ENCODE measurements around the gene FBXL20. TPM values are rescaled to one million over a fixed set of nuclear protein-coding genes. Genes with fewer than 3 reads are reported as not detected.

FBXL20 gene
- total RNA-seq, 1 experiment from 2014 or later = 9.7 TPM

DNA sequence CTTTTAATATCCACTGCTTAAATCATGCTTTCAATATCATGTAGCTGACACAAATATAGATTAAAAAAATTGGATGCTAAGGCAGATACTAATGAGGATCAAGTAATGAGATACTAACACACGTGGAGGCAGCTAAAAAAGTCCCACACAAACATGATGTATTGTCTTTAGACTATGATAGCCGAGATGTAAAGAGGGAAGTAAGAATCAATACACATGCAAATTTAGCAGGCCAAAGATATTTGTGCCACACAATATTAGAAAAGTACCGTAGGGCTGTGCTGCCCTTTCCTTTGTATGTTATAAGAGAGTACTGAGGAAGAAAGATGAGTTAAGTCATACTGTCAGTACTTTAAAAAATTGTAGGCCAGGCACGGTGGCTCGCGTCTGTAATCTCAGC, 124.3 kb downstream of the FBXL20 start:
- peaks cover 17% of the 10 kb centered on the region for H3K4me1 Mint-ChIP-seq
- no peak overlapping the region for H3K4me3 Mint-ChIP-seq
- no peaks in the 10 kb centered on the region for H3K9me3 Mint-ChIP-seq
- DNase-seq (ENCODE audit: low spot score) = no peak
- no peaks in the 10 kb centered on the region for H3K36me3 Mint-ChIP-seq
- ChIA-PET POLR2A (no interaction called here), CTCF (no interaction called here)
- peak overlapping the region; percentile 78 for H3K27ac Mint-ChIP-seq
- no peak for ATAC-seq
- H3K27me3 Mint-ChIP-seq (ENCODE audit: low read depth) = no peaks in the 10 kb centered on the region
- no peak for TF ChIP-seq ZNF317 (CRISPR knock-in tag; IDR thresholded peaks at IDR 0.05; ENCODE audit: borderline replicate concordance, low read depth)
- TF ChIP-seq NFATC4 (CRISPR knock-in tag; IDR thresholded peaks at IDR 0.05) = no peak
- no peak for TF ChIP-seq SP1 (CRISPR knock-in tag; conservative IDR thresholded peaks at IDR 0.05)

DNA sequence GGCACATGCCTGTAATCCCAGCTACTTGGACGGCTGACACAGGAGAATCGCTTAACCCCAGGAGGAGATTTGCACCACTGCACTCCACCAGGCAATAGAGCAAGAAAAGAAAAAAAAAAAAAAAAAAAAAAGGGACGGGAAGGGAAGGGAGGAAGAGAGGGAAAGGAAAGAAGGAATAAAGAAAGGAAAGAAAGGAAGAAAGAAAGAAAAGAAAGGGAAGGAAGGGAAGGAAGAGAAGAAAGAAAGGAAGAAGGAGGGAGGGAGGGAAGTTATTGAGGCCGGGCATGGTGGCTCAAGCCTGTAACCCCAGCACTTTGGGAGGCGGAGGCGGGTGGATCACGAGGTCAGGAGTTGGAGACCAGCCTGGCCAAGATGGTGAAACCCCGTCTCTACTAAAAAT, 125.3 kb downstream of the FBXL20 start:
- peaks cover 10% of the 10 kb centered on the region for H3K4me1 Mint-ChIP-seq
- H3K9me3 Mint-ChIP-seq = no peaks in the 10 kb centered on the region
- ATAC-seq (no peak), DNase-seq (ENCODE audit: low spot score) (no peak)
- H3K36me3 Mint-ChIP-seq = no peaks in the 10 kb centered on the region
- H3K27ac Mint-ChIP-seq = no peak overlapping the region
- CTCF ChIA-PET = no interaction called here
- H3K4me3 Mint-ChIP-seq = no peak overlapping the region
- H3K27me3 Mint-ChIP-seq (ENCODE audit: low read depth) = no peaks in the 10 kb centered on the region
- POLR2A ChIA-PET = interaction anchor here (0.6 kb wide), 1 partner anchor 12 kb away, joined by 4 read pairs; no protein-coding TSS in a partner anchor
- TF ChIP-seq KAT7 (CRISPR knock-in tag; IDR thresholded peaks at IDR 0.05; ENCODE audit: borderline replicate concordance) = no peak
- TF ChIP-seq PRRX2 (CRISPR knock-in tag; IDR thresholded peaks at IDR 0.05) = no peak
- no peak for TF ChIP-seq EMX1 (CRISPR knock-in tag; IDR thresholded peaks at IDR 0.05)
- no peak for TF ChIP-seq TP53 (CRISPR knock-in tag; IDR thresholded peaks at IDR 0.05)
- TF ChIP-seq, protein P1, sequence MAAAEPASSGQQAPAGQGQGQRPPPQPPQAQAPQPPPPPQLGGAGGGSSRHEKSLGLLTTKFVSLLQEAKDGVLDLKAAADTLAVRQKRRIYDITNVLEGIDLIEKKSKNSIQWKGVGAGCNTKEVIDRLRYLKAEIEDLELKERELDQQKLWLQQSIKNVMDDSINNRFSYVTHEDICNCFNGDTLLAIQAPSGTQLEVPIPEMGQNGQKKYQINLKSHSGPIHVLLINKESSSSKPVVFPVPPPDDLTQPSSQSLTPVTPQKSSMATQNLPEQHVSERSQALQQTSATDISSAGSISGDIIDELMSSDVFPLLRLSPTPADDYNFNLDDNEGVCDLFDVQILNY (CRISPR knock-in tag; IDR thresholded peaks at IDR 0.05) = no peak
- TF ChIP-seq, protein P2, sequence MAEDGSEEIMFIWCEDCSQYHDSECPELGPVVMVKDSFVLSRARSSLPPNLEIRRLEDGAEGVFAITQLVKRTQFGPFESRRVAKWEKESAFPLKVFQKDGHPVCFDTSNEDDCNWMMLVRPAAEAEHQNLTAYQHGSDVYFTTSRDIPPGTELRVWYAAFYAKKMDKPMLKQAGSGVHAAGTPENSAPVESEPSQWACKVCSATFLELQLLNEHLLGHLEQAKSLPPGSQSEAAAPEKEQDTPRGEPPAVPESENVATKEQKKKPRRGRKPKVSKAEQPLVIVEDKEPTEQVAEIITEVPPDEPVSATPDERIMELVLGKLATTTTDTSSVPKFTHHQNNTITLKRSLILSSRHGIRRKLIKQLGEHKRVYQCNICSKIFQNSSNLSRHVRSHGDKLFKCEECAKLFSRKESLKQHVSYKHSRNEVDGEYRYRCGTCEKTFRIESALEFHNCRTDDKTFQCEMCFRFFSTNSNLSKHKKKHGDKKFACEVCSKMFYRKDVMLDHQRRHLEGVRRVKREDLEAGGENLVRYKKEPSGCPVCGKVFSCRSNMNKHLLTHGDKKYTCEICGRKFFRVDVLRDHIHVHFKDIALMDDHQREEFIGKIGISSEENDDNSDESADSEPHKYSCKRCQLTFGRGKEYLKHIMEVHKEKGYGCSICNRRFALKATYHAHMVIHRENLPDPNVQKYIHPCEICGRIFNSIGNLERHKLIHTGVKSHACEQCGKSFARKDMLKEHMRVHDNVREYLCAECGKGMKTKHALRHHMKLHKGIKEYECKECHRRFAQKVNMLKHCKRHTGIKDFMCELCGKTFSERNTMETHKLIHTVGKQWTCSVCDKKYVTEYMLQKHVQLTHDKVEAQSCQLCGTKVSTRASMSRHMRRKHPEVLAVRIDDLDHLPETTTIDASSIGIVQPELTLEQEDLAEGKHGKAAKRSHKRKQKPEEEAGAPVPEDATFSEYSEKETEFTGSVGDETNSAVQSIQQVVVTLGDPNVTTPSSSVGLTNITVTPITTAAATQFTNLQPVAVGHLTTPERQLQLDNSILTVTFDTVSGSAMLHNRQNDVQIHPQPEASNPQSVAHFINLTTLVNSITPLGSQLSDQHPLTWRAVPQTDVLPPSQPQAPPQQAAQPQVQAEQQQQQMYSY (CRISPR knock-in tag; IDR thresholded peaks at IDR 0.05) = no peak
- no peak for TF ChIP-seq CBFB (CRISPR knock-in tag; IDR thresholded peaks at IDR 0.05; ENCODE audit: low read depth)
- TF ChIP-seq, protein P3, sequence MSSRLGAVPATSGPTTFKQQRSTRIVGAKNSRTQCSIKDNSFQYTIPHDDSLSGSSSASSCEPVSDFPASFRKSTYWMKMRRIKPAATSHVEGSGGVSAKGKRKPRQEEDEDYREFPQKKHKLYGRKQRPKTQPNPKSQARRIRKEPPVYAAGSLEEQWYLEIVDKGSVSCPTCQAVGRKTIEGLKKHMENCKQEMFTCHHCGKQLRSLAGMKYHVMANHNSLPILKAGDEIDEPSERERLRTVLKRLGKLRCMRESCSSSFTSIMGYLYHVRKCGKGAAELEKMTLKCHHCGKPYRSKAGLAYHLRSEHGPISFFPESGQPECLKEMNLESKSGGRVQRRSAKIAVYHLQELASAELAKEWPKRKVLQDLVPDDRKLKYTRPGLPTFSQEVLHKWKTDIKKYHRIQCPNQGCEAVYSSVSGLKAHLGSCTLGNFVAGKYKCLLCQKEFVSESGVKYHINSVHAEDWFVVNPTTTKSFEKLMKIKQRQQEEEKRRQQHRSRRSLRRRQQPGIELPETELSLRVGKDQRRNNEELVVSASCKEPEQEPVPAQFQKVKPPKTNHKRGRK (CRISPR knock-in tag; IDR thresholded peaks at IDR 0.05; ENCODE audit: borderline replicate concordance) = no peak
- TF ChIP-seq, protein P4, sequence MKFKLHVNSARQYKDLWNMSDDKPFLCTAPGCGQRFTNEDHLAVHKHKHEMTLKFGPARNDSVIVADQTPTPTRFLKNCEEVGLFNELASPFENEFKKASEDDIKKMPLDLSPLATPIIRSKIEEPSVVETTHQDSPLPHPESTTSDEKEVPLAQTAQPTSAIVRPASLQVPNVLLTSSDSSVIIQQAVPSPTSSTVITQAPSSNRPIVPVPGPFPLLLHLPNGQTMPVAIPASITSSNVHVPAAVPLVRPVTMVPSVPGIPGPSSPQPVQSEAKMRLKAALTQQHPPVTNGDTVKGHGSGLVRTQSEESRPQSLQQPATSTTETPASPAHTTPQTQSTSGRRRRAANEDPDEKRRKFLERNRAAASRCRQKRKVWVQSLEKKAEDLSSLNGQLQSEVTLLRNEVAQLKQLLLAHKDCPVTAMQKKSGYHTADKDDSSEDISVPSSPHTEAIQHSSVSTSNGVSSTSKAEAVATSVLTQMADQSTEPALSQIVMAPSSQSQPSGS (CRISPR knock-in tag; IDR thresholded peaks at IDR 0.05; ENCODE audit: borderline replicate concordance, low read depth) = no peak
- no peak for TF ChIP-seq ZNF138 (CRISPR knock-in tag; conservative IDR thresholded peaks at IDR 0.05)
- TF ChIP-seq IRF2 (CRISPR knock-in tag; IDR thresholded peaks at IDR 0.05; ENCODE audit: borderline replicate concordance, low read depth) = no peak
- no peak for TF ChIP-seq GRHL2 (CRISPR knock-in tag; IDR thresholded peaks at IDR 0.05; ENCODE audit: insufficient replicate concordance, severe bottlenecking)
- TF ChIP-seq JAZF1 (CRISPR knock-in tag; IDR thresholded peaks at IDR 0.05) = no peak
- TF ChIP-seq GTF2I (CRISPR knock-in tag; conservative IDR thresholded peaks at IDR 0.05) = no peak
- TF ChIP-seq, protein P5, sequence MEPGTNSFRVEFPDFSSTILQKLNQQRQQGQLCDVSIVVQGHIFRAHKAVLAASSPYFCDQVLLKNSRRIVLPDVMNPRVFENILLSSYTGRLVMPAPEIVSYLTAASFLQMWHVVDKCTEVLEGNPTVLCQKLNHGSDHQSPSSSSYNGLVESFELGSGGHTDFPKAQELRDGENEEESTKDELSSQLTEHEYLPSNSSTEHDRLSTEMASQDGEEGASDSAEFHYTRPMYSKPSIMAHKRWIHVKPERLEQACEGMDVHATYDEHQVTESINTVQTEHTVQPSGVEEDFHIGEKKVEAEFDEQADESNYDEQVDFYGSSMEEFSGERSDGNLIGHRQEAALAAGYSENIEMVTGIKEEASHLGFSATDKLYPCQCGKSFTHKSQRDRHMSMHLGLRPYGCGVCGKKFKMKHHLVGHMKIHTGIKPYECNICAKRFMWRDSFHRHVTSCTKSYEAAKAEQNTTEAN (CRISPR knock-in tag; IDR thresholded peaks at IDR 0.05) = no peak
- no peak for TF ChIP-seq FOXK1 (CRISPR knock-in tag; IDR thresholded peaks at IDR 0.05)
- no peak for TF ChIP-seq ZNF671 (CRISPR knock-in tag; IDR thresholded peaks at IDR 0.05)
- TF ChIP-seq CREB1 (CRISPR knock-in tag; IDR thresholded peaks at IDR 0.05) = no peak
- TF ChIP-seq, protein P6, sequence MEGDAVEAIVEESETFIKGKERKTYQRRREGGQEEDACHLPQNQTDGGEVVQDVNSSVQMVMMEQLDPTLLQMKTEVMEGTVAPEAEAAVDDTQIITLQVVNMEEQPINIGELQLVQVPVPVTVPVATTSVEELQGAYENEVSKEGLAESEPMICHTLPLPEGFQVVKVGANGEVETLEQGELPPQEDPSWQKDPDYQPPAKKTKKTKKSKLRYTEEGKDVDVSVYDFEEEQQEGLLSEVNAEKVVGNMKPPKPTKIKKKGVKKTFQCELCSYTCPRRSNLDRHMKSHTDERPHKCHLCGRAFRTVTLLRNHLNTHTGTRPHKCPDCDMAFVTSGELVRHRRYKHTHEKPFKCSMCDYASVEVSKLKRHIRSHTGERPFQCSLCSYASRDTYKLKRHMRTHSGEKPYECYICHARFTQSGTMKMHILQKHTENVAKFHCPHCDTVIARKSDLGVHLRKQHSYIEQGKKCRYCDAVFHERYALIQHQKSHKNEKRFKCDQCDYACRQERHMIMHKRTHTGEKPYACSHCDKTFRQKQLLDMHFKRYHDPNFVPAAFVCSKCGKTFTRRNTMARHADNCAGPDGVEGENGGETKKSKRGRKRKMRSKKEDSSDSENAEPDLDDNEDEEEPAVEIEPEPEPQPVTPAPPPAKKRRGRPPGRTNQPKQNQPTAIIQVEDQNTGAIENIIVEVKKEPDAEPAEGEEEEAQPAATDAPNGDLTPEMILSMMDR (IDR thresholded peaks at IDR 0.05) = no peak

Measured in WTC11 (cell line).